Loucy (cell line): ENCODE measurements around the gene CAST.

Experiments used
- H2AFZ ChIP-seq: fragments of 200-600 bp; sonication (generic); 2 replicates; pipeline ENCODE4 v1.6.0; 2016; ENCODE audit warnings: antibody characterized with exemption, mild to moderate bottlenecking, low read length, moderate library complexity
- H3F3A ChIP-seq: fragments of 200-600 bp; 2 replicates; pipeline ENCODE4 v1.6.0; 2016; ENCODE audit warnings: antibody characterized with exemption, low read depth, mild to moderate bottlenecking
- H3K27me3 ChIP-seq: fragments of 200-600 bp; sonication (generic); 2 replicates; pipeline ENCODE4 v1.6.1; 2014; ENCODE audit warnings: low read length, mild to moderate bottlenecking; ENCODE audit not compliant: insufficient read depth, poor library complexity, severe bottlenecking
- H3K36me3 ChIP-seq: fragments of 200-600 bp; sonication (generic); 2 replicates; pipeline ENCODE4 v1.6.1; 2016; ENCODE audit warnings: low read length; ENCODE audit not compliant: insufficient read depth
- H3K4me1 ChIP-seq: fragments of 200-600 bp; sonication (generic); 2 replicates; pipeline ENCODE4 v1.5.1; 2014; ENCODE audit warnings: low read length, mild to moderate bottlenecking; ENCODE audit not compliant: insufficient read depth, poor library complexity, severe bottlenecking
- H3K4me2 ChIP-seq: fragments of 200-600 bp; sonication (generic); 2 replicates; pipeline ENCODE4 v1.6.0; 2014; ENCODE audit warnings: antibody characterized with exemption, low read length, low read depth, mild to moderate bottlenecking; ENCODE audit not compliant: poor library complexity, severe bottlenecking
- H3K4me3 ChIP-seq: fragments of 200-600 bp; sonication (generic); 2 replicates; pipeline ENCODE4 v1.5.1; 2014; ENCODE audit warnings: low read length, mild to moderate bottlenecking, mixed read lengths; ENCODE audit not compliant: poor library complexity, severe bottlenecking
- H3K79me2 ChIP-seq: fragments of 200-600 bp; sonication (generic); 2 replicates; pipeline ENCODE4 v1.6.1; 2014; ENCODE audit warnings: low read length; ENCODE audit not compliant: insufficient read depth
- H3K9ac ChIP-seq: fragments of 200-600 bp; sonication (generic); 2 replicates; pipeline ENCODE4 v1.6.0; 2014; ENCODE audit warnings: mild to moderate bottlenecking, low read depth, low read length, moderate library complexity; ENCODE audit not compliant: poor library complexity, severe bottlenecking
- H3K9me2 ChIP-seq: fragments of 200-600 bp; sonication (generic); replicated peaks from 2 replicates; pipeline ENCODE4 v1.6.1; 2016; ENCODE audit warnings: low read depth, low read length, mixed read lengths
- H3K9me3 ChIP-seq: fragments of 200-600 bp; sonication (generic); 2 replicates; pipeline ENCODE4 v1.6.1; 2014; ENCODE audit warnings: mild to moderate bottlenecking, antibody characterized with exemption, low read length, low read depth; ENCODE audit not compliant: insufficient read depth
- H4K20me1 ChIP-seq: fragments of 200-600 bp; sonication (generic); 2 replicates; pipeline ENCODE4 v1.6.0; 2014; ENCODE audit warnings: antibody characterized with exemption, low read length, mild to moderate bottlenecking; ENCODE audit not compliant: insufficient read depth, poor library complexity, severe bottlenecking
- EZH2phosphoT487 ChIP-seq: fragments of 200-600 bp; IDR thresholded peaks from 2 replicates; pipeline ENCODE4 v1.6.1; 2018; ENCODE audit warnings: antibody characterized with exemption, mild to moderate bottlenecking, moderate library complexity, borderline replicate concordance
- TF ChIP-seq, protein P1 (sequence below): fragments of 200-600 bp; sonication (generic); conservative IDR thresholded peaks from 2 replicates; pipeline ENCODE4 v1.5.1; 2014; ENCODE audit warnings: mild to moderate bottlenecking, antibody characterized with exemption, low read length

The CAST gene

DNA sequence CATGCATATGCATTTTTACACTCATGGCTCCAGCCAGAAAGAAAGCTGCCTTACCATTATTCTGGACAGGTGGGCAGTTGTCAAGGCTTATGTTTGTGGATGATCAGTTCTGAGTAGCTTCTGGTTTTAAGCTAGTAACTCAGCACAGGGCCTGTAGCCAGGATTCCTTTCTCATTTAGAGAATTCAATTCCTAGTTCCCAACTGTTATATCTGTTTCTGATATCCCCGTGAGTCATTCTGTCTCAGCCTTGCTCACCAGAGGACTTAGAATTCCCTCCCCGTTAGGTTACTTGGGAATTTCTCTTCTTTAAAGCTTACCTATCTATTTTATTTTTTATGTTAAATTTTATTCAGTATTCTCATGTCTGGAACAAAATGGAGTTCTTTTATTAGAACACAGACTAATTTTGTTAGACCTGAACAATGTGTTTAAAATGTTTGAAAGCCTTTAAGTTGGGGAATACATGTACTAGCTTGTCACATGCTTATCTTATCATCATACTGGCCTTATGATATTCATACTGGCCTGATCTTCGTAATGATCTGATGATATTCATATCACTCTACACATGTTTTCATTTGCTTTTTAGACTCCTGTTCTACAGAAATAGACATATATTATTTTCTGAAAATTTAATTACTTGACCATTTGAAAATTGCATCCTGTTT lies 47.1 kb downstream of the CAST start:
- H3K36me3 ChIP-seq: no peaks in the 10 kb centered on the region
- no peaks in the 10 kb centered on the region for H4K20me1 ChIP-seq
- H3K4me1 ChIP-seq: no peaks in the 10 kb centered on the region
- no peak overlapping the region for H3K4me3 ChIP-seq
- no peak overlapping the region for H2AFZ ChIP-seq
- H3K4me2 ChIP-seq: no peak overlapping the region
- no peak overlapping the region for H3K9ac ChIP-seq
- TF ChIP-seq EZH2phosphoT487: no peak
- TF ChIP-seq, protein P1, sequence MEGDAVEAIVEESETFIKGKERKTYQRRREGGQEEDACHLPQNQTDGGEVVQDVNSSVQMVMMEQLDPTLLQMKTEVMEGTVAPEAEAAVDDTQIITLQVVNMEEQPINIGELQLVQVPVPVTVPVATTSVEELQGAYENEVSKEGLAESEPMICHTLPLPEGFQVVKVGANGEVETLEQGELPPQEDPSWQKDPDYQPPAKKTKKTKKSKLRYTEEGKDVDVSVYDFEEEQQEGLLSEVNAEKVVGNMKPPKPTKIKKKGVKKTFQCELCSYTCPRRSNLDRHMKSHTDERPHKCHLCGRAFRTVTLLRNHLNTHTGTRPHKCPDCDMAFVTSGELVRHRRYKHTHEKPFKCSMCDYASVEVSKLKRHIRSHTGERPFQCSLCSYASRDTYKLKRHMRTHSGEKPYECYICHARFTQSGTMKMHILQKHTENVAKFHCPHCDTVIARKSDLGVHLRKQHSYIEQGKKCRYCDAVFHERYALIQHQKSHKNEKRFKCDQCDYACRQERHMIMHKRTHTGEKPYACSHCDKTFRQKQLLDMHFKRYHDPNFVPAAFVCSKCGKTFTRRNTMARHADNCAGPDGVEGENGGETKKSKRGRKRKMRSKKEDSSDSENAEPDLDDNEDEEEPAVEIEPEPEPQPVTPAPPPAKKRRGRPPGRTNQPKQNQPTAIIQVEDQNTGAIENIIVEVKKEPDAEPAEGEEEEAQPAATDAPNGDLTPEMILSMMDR: no peak
- H3K9me2 ChIP-seq: no peaks in the 10 kb centered on the region
- no peaks in the 10 kb centered on the region for H3K9me3 ChIP-seq
- no peaks in the 10 kb centered on the region for H3K27me3 ChIP-seq
- H3K79me2 ChIP-seq: no peaks in the 10 kb centered on the region
- H3F3A ChIP-seq: no peaks in the 10 kb centered on the region

DNA sequence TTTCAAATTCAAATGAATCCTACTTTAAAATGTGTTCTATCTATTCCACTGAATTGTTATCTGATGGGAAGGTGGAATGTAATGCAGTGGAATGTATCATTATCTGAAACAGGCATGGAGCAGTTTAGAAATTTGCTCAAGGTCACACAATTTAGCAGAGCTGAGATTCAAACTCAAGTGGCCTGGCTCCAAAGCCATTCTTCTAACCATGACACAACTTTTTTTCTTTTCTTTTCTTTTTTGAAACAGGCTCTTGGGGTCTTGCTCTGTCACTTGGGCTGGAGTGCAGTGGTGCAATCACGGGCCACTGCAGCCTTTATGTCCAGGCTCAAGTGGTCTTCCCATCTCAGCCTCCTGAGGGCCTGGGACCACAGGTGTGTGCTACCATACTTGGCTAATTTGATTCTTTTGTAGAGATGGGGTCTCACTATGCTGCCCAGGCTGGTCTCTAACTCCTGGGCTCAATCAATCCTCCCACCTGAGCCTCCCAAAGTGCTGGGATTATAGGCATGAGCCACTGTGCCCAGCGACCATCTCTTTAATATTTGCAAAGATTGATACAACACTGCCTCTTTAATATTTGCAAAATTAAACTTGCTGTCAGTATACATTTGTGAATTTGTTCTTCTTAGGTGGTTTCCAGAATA lies 50.0 kb downstream of the CAST start:
- Histone ChIP-seq H3K79me2 (no peaks in the 10 kb centered on the region), H3K4me1 (peaks cover 15% of the 10 kb centered on the region), H3F3A (no peaks in the 10 kb centered on the region), H4K20me1 (no peaks in the 10 kb centered on the region), H3K9me2 (no peaks in the 10 kb centered on the region), H2AFZ (no peak overlapping the region), H3K4me3 (no peak overlapping the region), H3K9me3 (no peaks in the 10 kb centered on the region), H3K27me3 (no peaks in the 10 kb centered on the region), H3K9ac (no peak overlapping the region), H3K4me2 (no peak overlapping the region), H3K36me3 (no peaks in the 10 kb centered on the region)
- TF ChIP-seq, protein P1: no peak
- no peak for TF ChIP-seq EZH2phosphoT487

DNA sequence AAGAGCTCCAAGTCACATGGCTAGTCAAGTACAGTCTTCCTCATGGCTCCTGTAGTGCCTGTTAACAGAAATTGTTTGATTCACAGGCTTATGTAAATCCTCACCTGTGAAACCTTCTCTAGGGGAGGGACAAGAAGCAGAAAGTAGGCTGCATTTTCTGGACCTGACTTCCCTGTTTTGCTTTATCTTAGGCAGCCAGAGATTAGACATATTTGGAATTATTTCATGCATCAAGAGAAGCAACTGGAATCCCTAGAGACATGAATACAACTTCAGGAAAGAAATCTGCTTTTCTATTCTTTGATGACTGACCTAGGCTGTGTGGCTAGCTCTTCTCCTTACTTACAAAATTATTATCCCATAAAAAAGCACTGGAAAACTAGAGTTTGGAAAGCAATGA lies 52.3 kb downstream of the CAST start:
- Histone ChIP-seq H3K9me3 (no peaks in the 10 kb centered on the region), H3K27me3 (no peaks in the 10 kb centered on the region), H3F3A (no peaks in the 10 kb centered on the region), H3K4me3 (no peak overlapping the region), H3K4me2 (no peak overlapping the region), H3K9me2 (no peaks in the 10 kb centered on the region), H2AFZ (no peak overlapping the region), H3K9ac (no peak overlapping the region), H3K79me2 (no peaks in the 10 kb centered on the region), H3K4me1 (peaks cover 15% of the 10 kb centered on the region), H3K36me3 (no peaks in the 10 kb centered on the region), H4K20me1 (no peaks in the 10 kb centered on the region)
- TF ChIP-seq EZH2phosphoT487: no peak
- TF ChIP-seq, protein P1: no peak
